Measurements from ENCODE around the gene TRIM28. TPM values are rescaled to one million over a fixed set of nuclear protein-coding genes. Genes with fewer than 3 reads are reported as not detected.
A peak's percentile ranks its signal among the peaks of the same experiment; 100 is the strongest.
"Not testable (repeated sequence)": the region's sequence is repeated elsewhere in the genome, so short reads cannot be mapped to it uniquely, and the experiment has no call there.

Gene TRIM28
- total RNA-seq, 6 donors from 2014 or later, result 197 to 283 (median 213) TPM

DNA sequence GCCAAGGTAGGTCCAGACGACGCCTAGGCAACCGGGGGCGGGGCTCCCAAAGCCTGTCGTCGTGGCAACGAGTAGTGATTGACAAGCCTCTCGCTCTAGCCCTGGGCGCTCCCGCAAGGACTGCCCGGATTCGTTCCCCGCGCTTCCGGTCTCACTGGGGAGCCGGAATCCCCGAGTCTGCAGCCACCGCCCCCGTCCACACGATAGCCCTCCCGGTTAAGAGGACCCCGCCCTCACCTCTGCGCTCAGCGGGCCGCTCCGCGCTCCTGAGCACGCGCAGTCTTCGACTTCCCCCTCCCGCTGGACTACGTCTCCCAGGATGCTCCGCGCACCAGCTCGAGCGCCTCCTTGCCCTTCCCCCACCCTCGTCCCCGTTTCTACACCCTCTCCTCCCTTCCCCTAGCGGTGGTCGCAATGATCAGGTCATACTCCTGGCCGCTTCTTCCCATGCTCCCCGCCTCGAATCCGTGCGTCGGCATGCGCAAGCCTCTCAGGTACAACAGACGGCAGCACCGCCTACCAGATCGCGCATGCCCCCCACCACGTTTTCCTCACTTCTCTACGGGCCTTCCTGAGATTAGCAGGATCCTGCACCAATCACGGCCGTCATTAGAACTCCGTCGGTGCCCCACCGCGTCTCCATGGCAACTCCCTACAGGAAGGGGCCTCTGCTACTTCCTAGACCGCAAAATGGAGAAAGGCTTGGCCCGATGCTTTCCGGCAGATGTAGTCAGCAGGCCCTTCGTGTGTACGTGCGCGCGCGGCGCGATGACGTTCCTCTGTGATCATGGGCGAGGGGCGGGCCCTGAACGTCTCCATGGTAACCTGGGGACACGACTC is 29.2 kb downstream of the TRIM28 start, which contains the start of gene MZF1:
Gene MZF1 (minus strand): TSS at position 518 of the 840 bp plus-strand sequence. CDS start 1,946 bp downstream, outside the sequence.
- TF ChIP-seq CTCF (IDR thresholded peaks at IDR 0.05) (peak in 4 of 6 experiments; percentile 21 to 73 (median 59)), POLR2AphosphoS5 (IDR thresholded peaks at IDR 0.05) (peak; percentile 86 to 88), EP300 (IDR thresholded peaks at IDR 0.05) (peak in 1 of 4 donors; percentile 61), POLR2A (IDR thresholded peaks at IDR 0.05) (peak in 3 of 4 donors; percentile 27 to 61 (median 59))
- WGBS, 2 donors, result 0 to 1% methylated on average over 43 to 75 of the region's 75 CpGs
- Histone ChIP-seq H3K27me3 (no peaks in the 10 kb centered on the region), H3K36me3 (peaks cover 3 to 24% (median 23%) of the 10 kb centered on the region in 4 donors), H3K4me1 (peaks cover 22 to 46% (median 29%) of the 10 kb centered on the region in 4 donors), H3K4me3 (peak within 1 kb of the TSS; percentile 55 to 86 (median 68)), H3K27ac (peak within 1 kb of the TSS; percentile 91 to 99 (median 94)), H3K9me3 (no peaks in the 10 kb centered on the region)
- ATAC-seq (ENCODE audit: low FRiP score in 2 of 2) (peak; percentile 88 to 94), DNase-seq (peak; percentile 100)

GRCh38 chr19:58573658-58574164 is 29.8 kb downstream of the TRIM28 start:
- TF ChIP-seq POLR2AphosphoS5 (IDR thresholded peaks at IDR 0.05) (no peak), EP300 (IDR thresholded peaks at IDR 0.05) (no peak), POLR2A (IDR thresholded peaks at IDR 0.05) (no peak), CTCF (IDR thresholded peaks at IDR 0.05) (no peak)
- no peak for DNase-seq
- 2% methylated on average over 20 of the region's 20 CpGs for WGBS, 2 donors
- peaks cover 0 to 23% (median 22%) of the 10 kb centered on the region in 4 donors for H3K36me3 ChIP-seq
- no peak for ATAC-seq (ENCODE audit: low FRiP score in 2 of 2)
- H3K4me3 ChIP-seq, result peak overlapping the region; percentile 26 to 86 (median 68)
- peaks cover 22 to 46% (median 29%) of the 10 kb centered on the region in 4 donors for H3K4me1 ChIP-seq
- H3K9me3 ChIP-seq, result no peaks in the 10 kb centered on the region
- H3K27ac ChIP-seq, result peak overlapping the region; percentile 91 to 99 (median 94)
- no peaks in the 10 kb centered on the region for H3K27me3 ChIP-seq

- peak; percentile 84 for ATAC-seq (ENCODE audit: low FRiP score in 2 of 2)
- Histone ChIP-seq H3K4me1 (peaks cover 22 to 46% (median 29%) of the 10 kb centered on the region in 4 donors), H3K27me3 (no peaks in the 10 kb centered on the region), H3K27ac (peak overlapping the region; percentile 88 to 94 (median 93)), H3K9me3 (no peaks in the 10 kb centered on the region), H3K4me3 (peak overlapping the region; percentile 73 to 97 (median 90)), H3K36me3 (peaks cover 0 to 7% (median 7%) of the 10 kb centered on the region in 4 donors)
- 0% methylated on average over 14 to 38 of the region's 66 CpGs for WGBS, 2 donors
- TF ChIP-seq POLR2A (IDR thresholded peaks at IDR 0.05) (peak in 2 of 4 donors; percentile 76 to 79), EP300 (IDR thresholded peaks at IDR 0.05) (no peak), CTCF (IDR thresholded peaks at IDR 0.05) (peak in 3 of 6 experiments; percentile 8 to 28 (median 24)), POLR2AphosphoS5 (IDR thresholded peaks at IDR 0.05) (peak; percentile 69 to 73)
- peak; percentile 95 to 96 for DNase-seq
Observed at GRCh38 chr19:58575183-58576041, 31.5 kb downstream of the TRIM28 start.

DNA sequence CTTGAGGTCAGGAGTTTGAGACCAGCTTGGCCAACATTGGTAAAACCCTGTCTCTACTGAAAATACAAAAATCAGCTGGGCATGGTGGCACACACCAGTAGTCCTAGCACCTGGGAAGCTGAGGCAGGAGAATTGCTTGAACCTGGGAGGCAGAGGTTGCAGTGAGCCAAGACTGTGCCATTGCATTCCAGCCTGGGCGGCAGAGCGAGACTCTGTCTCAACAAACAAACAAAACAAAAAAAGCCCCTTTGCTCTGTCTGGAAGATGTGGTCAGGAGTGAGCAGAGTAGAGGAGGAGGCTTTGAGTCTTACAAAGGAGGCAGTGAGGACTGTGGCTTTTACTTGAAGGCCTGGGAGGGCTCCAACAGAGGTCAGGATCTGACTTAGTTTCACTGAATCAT is 33.7 kb downstream of the TRIM28 start:
- DNase-seq, result not testable (repeated sequence)
- peaks cover 27 to 39% (median 30%) of the 10 kb centered on the region in 4 donors for H3K4me1 ChIP-seq

More for the DNA sequence above, 33.7 kb downstream of the TRIM28 start:
- not testable (repeated sequence) for H3K27me3 ChIP-seq; H3K27ac ChIP-seq; ATAC-seq (ENCODE audit: low FRiP score in 2 of 2); H3K9me3 ChIP-seq; H3K4me3 ChIP-seq
- WGBS, 2 donors, result 94 to 100% methylated on average over 2 of the region's 2 CpGs
- peaks cover 0 to 12% (median 9%) of the 10 kb centered on the region in 4 donors for H3K36me3 ChIP-seq
